ENCODE measurements around the gene RNF224. TPM values are rescaled to one million over a fixed set of nuclear protein-coding genes. Genes with fewer than 3 reads are reported as not detected.

RNF224 gene
- total RNA-seq, 1 donor from 2014 or later: not detected

Other genes starting within 250 kb of the RNF224 start
- gene PTGDS, start 250.0 kb upstream of the RNF224 start, total RNA-seq: 211 and 233 TPM in 2 replicates
- 0.73 TPM in 1 of 2 replicates, not detected in the other for gene LCNL1, start 244.5 kb upstream of the RNF224 start, total RNA-seq
- 22.2 and 22.3 TPM in 2 replicates for gene PAXX, start 235.1 kb upstream of the RNF224 start, total RNA-seq
- gene CLIC3, start 230.9 kb upstream of the RNF224 start, total RNA-seq: 0.83 and 3.2 TPM in 2 replicates
- 27.1 and 27.6 TPM in 2 replicates for gene ABCA2, start 199.3 kb upstream of the RNF224 start, total RNA-seq
- gene FUT7, start 195.4 kb upstream of the RNF224 start, total RNA-seq: not detected in 2 replicates
- gene NPDC1, start 181.3 kb upstream of the RNF224 start, total RNA-seq: 58.8 and 86.1 TPM in 2 replicates
- not detected in 2 replicates for gene ENTPD2, start 173.4 kb upstream of the RNF224 start, total RNA-seq
- gene SAPCD2, start 156.9 kb upstream of the RNF224 start, total RNA-seq: 0.34 and 0.75 TPM in 2 replicates
- gene UAP1L1, start 150.0 kb upstream of the RNF224 start, total RNA-seq: 6.0 and 9.9 TPM in 2 replicates
- 59.6 and 67.2 TPM in 2 replicates for gene MAN1B1, start 140.5 kb upstream of the RNF224 start, total RNA-seq
- gene DPP7, start 112.8 kb upstream of the RNF224 start, total RNA-seq: 97.4 and 113 TPM in 2 replicates
- 0.29 TPM in 1 of 2 replicates, not detected in the other for gene GRIN1, start 88.3 kb upstream of the RNF224 start, total RNA-seq
- not detected in 2 replicates for gene LRRC26, start 57.5 kb upstream of the RNF224 start, total RNA-seq
- not detected in 2 replicates for gene TMEM210, start 55.4 kb upstream of the RNF224 start, total RNA-seq
- 10.9 and 19.1 TPM in 2 replicates for gene ANAPC2, start 38.9 kb upstream of the RNF224 start, total RNA-seq
- 50.5 and 62.2 TPM in 2 replicates for gene SSNA1, start 38.8 kb upstream of the RNF224 start, total RNA-seq
- 9.4 and 14.9 TPM in 2 replicates for gene TPRN, start 26.8 kb upstream of the RNF224 start, total RNA-seq
- 33.2 and 33.7 TPM in 2 replicates for gene TMEM203, start 21.9 kb upstream of the RNF224 start, total RNA-seq
- gene NDOR1, start 21.8 kb upstream of the RNF224 start, total RNA-seq: 8.0 and 9.5 TPM in 2 replicates
- gene RNF208, start 5.3 kb upstream of the RNF224 start, total RNA-seq: not detected in 2 replicates
- gene CYSRT1, start 2.3 kb upstream of the RNF224 start, total RNA-seq: 1.4 TPM in 1 of 2 replicates, not detected in the other
- gene SLC34A3, start 3.4 kb downstream of the RNF224 start, total RNA-seq: not detected in 2 replicates
- 118 and 122 TPM in 2 replicates for gene TUBB4B, start 13.8 kb downstream of the RNF224 start, total RNA-seq
- gene STPG3, start 23.8 kb downstream of the RNF224 start, total RNA-seq: not detected in 2 replicates
- gene NELFB, start 27.8 kb downstream of the RNF224 start, total RNA-seq: 33.9 and 37.6 TPM in 2 replicates
- gene TOR4A, start 50.2 kb downstream of the RNF224 start, total RNA-seq: 4.0 and 5.3 TPM in 2 replicates
- 0.29 and 1.7 TPM in 2 replicates for gene NRARP, start 74.8 kb downstream of the RNF224 start, total RNA-seq
- gene EXD3, start 195.7 kb downstream of the RNF224 start, total RNA-seq: 5.3 and 9.4 TPM in 2 replicates
- 0.12 TPM in 1 of 2 replicates, not detected in the other for gene NOXA1, start 195.9 kb downstream of the RNF224 start, total RNA-seq
- not detected in 2 replicates for gene ENTPD8, start 213.9 kb downstream of the RNF224 start, total RNA-seq
- gene NSMF, start 231.8 kb downstream of the RNF224 start, total RNA-seq: 50.7 and 74.4 TPM in 2 replicates